Peyer's patch (tissue), 4 donors: ENCODE measurements around the gene CASP4. TPM values are rescaled to one million over a fixed set of nuclear protein-coding genes. Genes with fewer than 3 reads are reported as not detected.

Experiments used
- DNase-seq, 3 donors: peaks; one replicate each; pipeline ENCODE4 v3.0.0-alpha.2; 2017 to 2019
- H3K27ac ChIP-seq, 4 donors: fragments of 200-600 bp; sonication (generic); one replicate each; pipeline ENCODE4 v1.5.1; 2016 to 2019
- H3K27me3 ChIP-seq, 2 donors: fragments of 200-600 bp; sonication (generic); one replicate each; pipeline ENCODE4 v1.5.1; 2019
- H3K36me3 ChIP-seq, 3 donors: fragments of 200-600 bp; sonication (generic); one replicate each; pipeline ENCODE4 v1.5.1; 2016 to 2019
- H3K4me1 ChIP-seq, 4 donors: fragments of 200-600 bp; sonication (generic); one replicate each; pipeline ENCODE4 v1.5.1; 2016 to 2019
- H3K4me3 ChIP-seq, 4 donors: fragments of 200-600 bp; sonication (generic); 1 replicate in 3 of 4; 2 replicates in 1 of 4; pipeline ENCODE4 v1.5.1; 2016 to 2019; ENCODE audit warnings: mild to moderate bottlenecking in 1 of 4
- H3K9me3 ChIP-seq, 4 donors: fragments of 200-600 bp; sonication (generic); one replicate each; pipeline ENCODE4 v1.5.1; 2016 to 2019; ENCODE audit warnings: mild to moderate bottlenecking in 1 of 4
- POLR2A ChIP-seq, 2 donors: fragments of 450-650 bp; IDR thresholded peaks; one replicate each; pipeline ENCODE4 v1.5.1; 2017; ENCODE audit warnings: antibody characterized with exemption in 2 of 2, mild to moderate bottlenecking in 2 of 2, moderate library complexity in 2 of 2
- total RNA-seq, 4 donors: library from RNA; depleted of rRNA; stranded (reverse); fragments of >200 nt; gene quantifications; one replicate each; pipeline ENCODE4 v1.1.0, GENCODE V29; 2016
- TF ChIP-seq, protein P1 (sequence below), 6 experiments: fragments of 450-650 bp in 4 of 6; fragments of 200-600 bp in 2 of 6; sonication (generic) in 1 of 6; IDR thresholded peaks; one replicate each; pipeline ENCODE4 v1.5.1; 2017 to 2019; ENCODE audit warnings: antibody characterized with exemption in 6 of 6, mild to moderate bottlenecking in 3 of 6, moderate library complexity in 1 of 6

Gene CASP4
- 100 to 1,000 TPM; 108 to 136 (median 123) TPM for total RNA-seq

- TF ChIP-seq POLR2A (IDR thresholded peaks at IDR 0.05) = peak; percentile 54 to 76
- TF ChIP-seq, protein P1, sequence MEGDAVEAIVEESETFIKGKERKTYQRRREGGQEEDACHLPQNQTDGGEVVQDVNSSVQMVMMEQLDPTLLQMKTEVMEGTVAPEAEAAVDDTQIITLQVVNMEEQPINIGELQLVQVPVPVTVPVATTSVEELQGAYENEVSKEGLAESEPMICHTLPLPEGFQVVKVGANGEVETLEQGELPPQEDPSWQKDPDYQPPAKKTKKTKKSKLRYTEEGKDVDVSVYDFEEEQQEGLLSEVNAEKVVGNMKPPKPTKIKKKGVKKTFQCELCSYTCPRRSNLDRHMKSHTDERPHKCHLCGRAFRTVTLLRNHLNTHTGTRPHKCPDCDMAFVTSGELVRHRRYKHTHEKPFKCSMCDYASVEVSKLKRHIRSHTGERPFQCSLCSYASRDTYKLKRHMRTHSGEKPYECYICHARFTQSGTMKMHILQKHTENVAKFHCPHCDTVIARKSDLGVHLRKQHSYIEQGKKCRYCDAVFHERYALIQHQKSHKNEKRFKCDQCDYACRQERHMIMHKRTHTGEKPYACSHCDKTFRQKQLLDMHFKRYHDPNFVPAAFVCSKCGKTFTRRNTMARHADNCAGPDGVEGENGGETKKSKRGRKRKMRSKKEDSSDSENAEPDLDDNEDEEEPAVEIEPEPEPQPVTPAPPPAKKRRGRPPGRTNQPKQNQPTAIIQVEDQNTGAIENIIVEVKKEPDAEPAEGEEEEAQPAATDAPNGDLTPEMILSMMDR (IDR thresholded peaks at IDR 0.05) = peak in 1 of 6 experiments; percentile 12
- Histone ChIP-seq H3K27ac (peak within 1 kb of the TSS; percentile 75 to 88 (median 79)), H3K9me3 (no peaks in the 10 kb centered on the region), H3K27me3 (no peaks in the 10 kb centered on the region), H3K4me3 (peak within 1 kb of the TSS; percentile 48 to 63 (median 54)), H3K36me3 (no peaks in the 10 kb centered on the region), H3K4me1 (peaks cover 0 to 23% (median 5%) of the 10 kb centered on the region in 4 donors)
- DNase-seq = peak in 1 of 3 donors; percentile 53
Measured at GRCh38 chr11:104968355-104968855, at the start of gene CASP4. Gene CASP4 (minus strand): TSS chr11:104968574. CDS start chr11:104968525, 49 bp downstream.

GRCh38 chr11:105007463-105007862, 39.1 kb upstream of the CASP4 start:
- no peaks in the 10 kb centered on the region for H3K27me3 ChIP-seq
- no peak for DNase-seq
- H3K4me3 ChIP-seq = no peak overlapping the region
- H3K36me3 ChIP-seq = no peaks in the 10 kb centered on the region
- no peaks in the 10 kb centered on the region for H3K9me3 ChIP-seq
- TF ChIP-seq POLR2A (IDR thresholded peaks at IDR 0.05) = no peak
- TF ChIP-seq, protein P1 (IDR thresholded peaks at IDR 0.05) = no peak
- H3K27ac ChIP-seq = no peak overlapping the region
- no peaks in the 10 kb centered on the region for H3K4me1 ChIP-seq

- Histone ChIP-seq H3K27me3 (no peaks in the 10 kb centered on the region), H3K36me3 (no peaks in the 10 kb centered on the region), H3K9me3 (no peaks in the 10 kb centered on the region), H3K4me1 (no peaks in the 10 kb centered on the region), H3K4me3 (no peak overlapping the region), H3K27ac (no peak overlapping the region)
- no peak for DNase-seq
- TF ChIP-seq, protein P1 (IDR thresholded peaks at IDR 0.05) = no peak
- TF ChIP-seq POLR2A (IDR thresholded peaks at IDR 0.05) = no peak
Measured at GRCh38 chr11:105005451-105005845, 37.1 kb upstream of the CASP4 start.

- H3K36me3 ChIP-seq = no peaks in the 10 kb centered on the region
- H3K27me3 ChIP-seq = no peaks in the 10 kb centered on the region
- H3K27ac ChIP-seq = no peak overlapping the region
- no peaks in the 10 kb centered on the region for H3K4me1 ChIP-seq
- no peak overlapping the region for H3K4me3 ChIP-seq
- no peaks in the 10 kb centered on the region for H3K9me3 ChIP-seq
- TF ChIP-seq, protein P1 (IDR thresholded peaks at IDR 0.05) = no peak
- TF ChIP-seq POLR2A (IDR thresholded peaks at IDR 0.05) = no peak
- DNase-seq = no peak
Measured at GRCh38 chr11:105004021-105004420, 35.6 kb upstream of the CASP4 start.

DNA sequence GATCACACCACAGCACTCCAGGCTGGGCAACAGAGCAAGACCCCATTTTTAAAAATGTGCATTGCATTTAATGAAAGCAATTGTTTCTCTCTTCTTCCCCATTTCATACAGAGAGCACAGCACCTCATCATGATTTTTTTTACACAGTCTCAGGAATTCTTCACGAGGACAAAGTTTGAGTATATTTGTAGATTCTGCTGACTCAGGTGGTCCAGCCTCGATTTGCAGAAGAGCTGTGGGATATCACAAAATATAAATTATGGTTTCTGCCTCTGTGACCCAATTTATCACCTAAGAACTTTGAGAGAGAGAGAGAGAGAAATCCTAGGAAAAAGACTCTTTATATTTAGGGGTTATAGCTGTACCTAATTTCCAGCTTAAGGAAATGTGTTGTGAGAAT, 34.8 kb upstream of the CASP4 start:
- Histone ChIP-seq H3K4me1 (no peaks in the 10 kb centered on the region), H3K4me3 (no peak overlapping the region), H3K27me3 (no peaks in the 10 kb centered on the region), H3K9me3 (no peaks in the 10 kb centered on the region), H3K36me3 (no peaks in the 10 kb centered on the region), H3K27ac (no peak overlapping the region)
- TF ChIP-seq, protein P1 (IDR thresholded peaks at IDR 0.05) = no peak
- no peak for TF ChIP-seq POLR2A (IDR thresholded peaks at IDR 0.05)
- no peak for DNase-seq

DNA sequence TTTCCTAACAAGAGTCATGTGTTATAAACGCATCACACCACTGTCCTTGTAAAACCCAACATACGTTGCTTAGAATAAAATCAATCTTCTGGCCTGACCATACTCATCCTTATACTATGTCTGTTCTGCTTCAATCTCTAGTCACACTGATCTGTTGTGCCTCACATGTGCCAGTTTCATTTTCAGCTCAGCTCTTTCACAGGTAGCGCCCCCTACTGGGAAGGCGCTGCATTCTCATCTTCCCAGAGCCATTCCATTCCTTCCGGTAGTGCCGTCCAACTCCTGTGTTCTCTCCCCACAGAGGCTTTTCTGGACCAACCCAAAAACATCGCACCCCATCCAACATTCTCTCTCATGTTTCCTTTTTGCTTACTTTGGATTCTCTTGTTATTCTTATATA, 32.4 kb upstream of the CASP4 start:
- Histone ChIP-seq H3K9me3 (no peaks in the 10 kb centered on the region), H3K27ac (no peak overlapping the region), H3K36me3 (no peaks in the 10 kb centered on the region), H3K4me3 (no peak overlapping the region), H3K4me1 (no peaks in the 10 kb centered on the region), H3K27me3 (no peaks in the 10 kb centered on the region)
- TF ChIP-seq, protein P1 (IDR thresholded peaks at IDR 0.05) = peak; percentile 54 to 74 (median 64)
- TF ChIP-seq POLR2A (IDR thresholded peaks at IDR 0.05) = no peak
- peak; percentile 36 to 80 (median 51) for DNase-seq
